Panc1 (cell line): ENCODE data around the gene KRTAP4-5. TPM values are rescaled to one million over a fixed set of nuclear protein-coding genes. Genes with fewer than 3 reads are reported as not detected.
"Not testable (repeated sequence)": the region's sequence is repeated elsewhere in the genome, so short reads cannot be mapped to it uniquely, and the experiment has no call there.

Experiments
- ATAC-seq: fragments of 200-7000 bp; cut with Tn5 transposase; 2 replicates; pipeline ENCODE4 v1.9.1; 2020; ENCODE audit warnings: mild to moderate bottlenecking, moderate library complexity
- BruUV-seq: library from RNA; stranded (reverse); fragments of 400-500 nt; replicated peaks from 2 replicates; lab custom pipeline; 2021; lab: Mats Ljungman, UMichigan
- CTCF ChIA-PET: fragments of 300-600 bp; sonication (Branson Sonifier 250); formaldehyde crosslinking; loops from one replicate; lab custom pipeline; 2022; ENCODE audit warnings: antibody characterized with exemption; lab: Charles Lee
- POLR2A ChIA-PET: fragments of 300-600 bp; sonication (Branson Sonifier 250); formaldehyde crosslinking; loops from one replicate; lab custom pipeline; 2022; ENCODE audit warnings: antibody characterized with exemption; lab: Charles Lee
- DNase-seq: peaks from one replicate; pipeline ENCODE4 v3.0.0-alpha.2; 2010; ENCODE audit warnings: low read depth, low spot score
- H3K27ac ChIP-seq: 2 replicates; pipeline ENCODE4 v1.5.1; 2011; ENCODE audit warnings: mild to moderate bottlenecking, low read length, inconsistent platforms
- H3K27me3 ChIP-seq: fragments of 200-500 bp; sonication (Bioruptor generic); 2 replicates; pipeline ENCODE4 v1.6.0; 2014; ENCODE audit warnings: low read length, inconsistent platforms; ENCODE audit not compliant: control insufficient read depth, insufficient read depth
- H3K36me3 ChIP-seq: fragments of 200-500 bp; sonication (Bioruptor generic); 2 replicates; pipeline ENCODE4 v1.5.1; 2014; ENCODE audit warnings: inconsistent platforms, mild to moderate bottlenecking, low read length, moderate library complexity; ENCODE audit not compliant: control insufficient read depth, insufficient read depth
- H3K4me1 ChIP-seq: 2 replicates; pipeline ENCODE4 v1.5.1; 2011; ENCODE audit warnings: inconsistent platforms, mild to moderate bottlenecking, low read length, moderate library complexity; ENCODE audit not compliant: control insufficient read depth, insufficient read depth
- H3K4me3 ChIP-seq, 2 experiments: 2 replicates each; pipeline ENCODE4 v1.5.1; 2011 to 2012; ENCODE audit warnings: low read depth in 2 of 2, low read length in 2 of 2, mild to moderate bottlenecking in 2 of 2, inconsistent platforms in 1 of 2, moderate library complexity in 1 of 2
- H3K9me3 ChIP-seq: fragments of 200-500 bp; sonication (Bioruptor generic); 2 replicates; pipeline ENCODE4 v1.5.1; 2014; ENCODE audit warnings: low read depth, mild to moderate bottlenecking, inconsistent platforms, low read length, moderate library complexity; ENCODE audit not compliant: control insufficient read depth, insufficient read depth
- POLR2AphosphoS5 ChIP-seq: IDR thresholded peaks from 2 replicates; pipeline ENCODE4 v1.6.1; 2012; ENCODE audit warnings: mild to moderate bottlenecking, low read depth, low read length, moderate library complexity
- SIN3A ChIP-seq: IDR thresholded peaks from 2 replicates; pipeline ENCODE4 v1.6.1; 2012; ENCODE audit warnings: low read depth, mild to moderate bottlenecking, low read length, moderate library complexity, borderline replicate concordance; ENCODE audit not compliant: insufficient read depth
- TCF7L2 ChIP-seq: IDR thresholded peaks from 2 replicates; pipeline ENCODE4 v1.6.1; 2011; ENCODE audit warnings: mild to moderate bottlenecking, low read depth, low read length, inconsistent platforms
- in situ Hi-C: cut with HindIII; loops from 2 replicates; pipeline ENCODE4 v1.10.0; 2016; ENCODE audit warnings: low sequenced_read_pairs, low pct_unique_long_range_greater_than_20kb
- intact Hi-C: fragments of 100-400 bp; cut with micrococcal nuclease; formaldehyde crosslinking; loops from one replicate; pipeline ENCODE4 v1.10.0; 2022; ENCODE audit not compliant: unreplicated experiment
- total RNA-seq: library from RNA; stranded (reverse); gene quantifications from one replicate; pipeline ENCODE4 v1.2.1, GENCODE V29; 2021; ENCODE audit not compliant: unreplicated experiment
- TF ChIP-seq, protein P1 (sequence below), 2 experiments: IDR thresholded peaks; 2 replicates each; pipeline ENCODE4 v1.6.1; 2011 to 2012; ENCODE audit warnings: low read depth in 2 of 2, control low read depth in 1 of 2, low read length in 1 of 2, mild to moderate bottlenecking in 1 of 2, moderate library complexity in 1 of 2; ENCODE audit not compliant: insufficient read depth in 1 of 2
- TF ChIP-seq, protein P2 (sequence below): fragments of 450-650 bp; IDR thresholded peaks from 2 replicates; pipeline ENCODE4 v1.5.1; 2017; ENCODE audit warnings: mild to moderate bottlenecking

KRTAP4-5 gene
- total RNA-seq, 1 experiment from 2014 or later = not detected

DNA sequence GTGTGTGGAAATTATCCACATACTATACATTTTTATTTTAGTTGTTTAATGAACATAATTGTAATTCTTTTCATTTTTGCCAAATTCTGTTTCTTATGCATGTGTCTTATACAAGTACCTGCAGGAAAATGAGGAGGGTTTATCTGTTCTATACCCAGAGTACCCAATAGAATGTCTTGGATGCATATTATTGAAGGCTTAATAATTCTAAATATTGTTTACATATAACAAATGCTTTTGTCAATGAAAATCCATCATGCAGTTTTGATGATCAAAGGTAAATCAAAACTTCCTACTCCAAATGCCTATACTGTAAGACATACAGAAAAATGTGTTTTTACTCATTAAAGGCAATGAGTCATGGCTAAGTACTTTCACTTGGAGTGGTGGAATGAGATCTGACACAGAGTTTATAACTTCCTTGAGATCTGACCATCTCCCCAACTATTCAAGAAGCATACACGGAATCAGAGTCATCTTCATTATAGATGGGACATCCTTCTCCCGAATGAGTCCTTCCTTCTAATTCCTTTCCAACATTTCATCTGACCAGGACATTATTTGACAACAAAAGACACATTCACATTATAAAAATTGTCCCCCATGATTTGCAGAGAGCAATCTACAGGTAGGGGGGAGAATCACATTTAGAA is 45.1 kb downstream of the KRTAP4-5 start:
- H3K27ac ChIP-seq, DNase-seq, H3K27me3 ChIP-seq, H3K4me1 ChIP-seq, H3K4me3 ChIP-seq, H3K9me3 ChIP-seq, in situ Hi-C loops, H3K36me3 ChIP-seq, BruUV-seq, CTCF ChIA-PET: not testable (repeated sequence)
- POLR2A ChIA-PET = interaction anchor here (0.6 kb wide), 1 partner anchor 653 kb away, joined by 3 read pairs; no protein-coding TSS in a partner anchor
- intact Hi-C loops = loop anchor here (5.0 kb wide), 1 partner anchor 378 kb away; the partner anchor contains the start of gene KRT35
- peak; percentile 85 for ATAC-seq

DNA sequence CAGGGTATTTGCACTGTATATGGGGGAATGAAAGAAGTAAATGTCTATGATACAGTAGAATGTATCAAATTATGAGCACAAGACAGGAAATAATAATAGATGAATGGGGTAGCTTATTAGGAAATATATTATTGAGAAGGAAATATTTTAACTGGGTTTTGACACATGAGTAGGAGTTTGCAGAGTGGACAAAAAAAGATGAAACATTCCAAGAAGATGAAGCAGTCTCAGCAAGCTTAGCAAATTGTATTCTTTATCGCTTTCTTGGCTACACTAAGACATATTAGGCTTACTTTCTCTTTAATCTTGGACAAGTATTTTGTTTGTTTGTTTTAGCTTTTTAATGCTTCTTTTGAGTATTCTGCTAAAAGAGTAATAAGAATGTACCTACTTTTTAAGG is 45.7 kb downstream of the KRTAP4-5 start:
- intact Hi-C loops = loop anchor here (5.0 kb wide), 1 partner anchor 378 kb away; the partner anchor contains the start of gene KRT35
- H3K27ac ChIP-seq = no peak overlapping the region
- H3K27me3 ChIP-seq = no peaks in the 10 kb centered on the region
- no peak overlapping the region for H3K4me3 ChIP-seq
- ATAC-seq = no peak
- in situ Hi-C loops = no loop called here
- no TSS peak for BruUV-seq
- no peaks in the 10 kb centered on the region for H3K36me3 ChIP-seq
- DNase-seq = no peak
- TF ChIP-seq, protein P1, sequence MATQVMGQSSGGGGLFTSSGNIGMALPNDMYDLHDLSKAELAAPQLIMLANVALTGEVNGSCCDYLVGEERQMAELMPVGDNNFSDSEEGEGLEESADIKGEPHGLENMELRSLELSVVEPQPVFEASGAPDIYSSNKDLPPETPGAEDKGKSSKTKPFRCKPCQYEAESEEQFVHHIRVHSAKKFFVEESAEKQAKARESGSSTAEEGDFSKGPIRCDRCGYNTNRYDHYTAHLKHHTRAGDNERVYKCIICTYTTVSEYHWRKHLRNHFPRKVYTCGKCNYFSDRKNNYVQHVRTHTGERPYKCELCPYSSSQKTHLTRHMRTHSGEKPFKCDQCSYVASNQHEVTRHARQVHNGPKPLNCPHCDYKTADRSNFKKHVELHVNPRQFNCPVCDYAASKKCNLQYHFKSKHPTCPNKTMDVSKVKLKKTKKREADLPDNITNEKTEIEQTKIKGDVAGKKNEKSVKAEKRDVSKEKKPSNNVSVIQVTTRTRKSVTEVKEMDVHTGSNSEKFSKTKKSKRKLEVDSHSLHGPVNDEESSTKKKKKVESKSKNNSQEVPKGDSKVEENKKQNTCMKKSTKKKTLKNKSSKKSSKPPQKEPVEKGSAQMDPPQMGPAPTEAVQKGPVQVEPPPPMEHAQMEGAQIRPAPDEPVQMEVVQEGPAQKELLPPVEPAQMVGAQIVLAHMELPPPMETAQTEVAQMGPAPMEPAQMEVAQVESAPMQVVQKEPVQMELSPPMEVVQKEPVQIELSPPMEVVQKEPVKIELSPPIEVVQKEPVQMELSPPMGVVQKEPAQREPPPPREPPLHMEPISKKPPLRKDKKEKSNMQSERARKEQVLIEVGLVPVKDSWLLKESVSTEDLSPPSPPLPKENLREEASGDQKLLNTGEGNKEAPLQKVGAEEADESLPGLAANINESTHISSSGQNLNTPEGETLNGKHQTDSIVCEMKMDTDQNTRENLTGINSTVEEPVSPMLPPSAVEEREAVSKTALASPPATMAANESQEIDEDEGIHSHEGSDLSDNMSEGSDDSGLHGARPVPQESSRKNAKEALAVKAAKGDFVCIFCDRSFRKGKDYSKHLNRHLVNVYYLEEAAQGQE (IDR thresholded peaks at IDR 0.05; ENCODE audit: insufficient read depth in 1 of 2, low read depth in 2 of 2, low read length in 1 of 2) = no peak
- TF ChIP-seq POLR2AphosphoS5 = no peak
- TF ChIP-seq, protein P2, sequence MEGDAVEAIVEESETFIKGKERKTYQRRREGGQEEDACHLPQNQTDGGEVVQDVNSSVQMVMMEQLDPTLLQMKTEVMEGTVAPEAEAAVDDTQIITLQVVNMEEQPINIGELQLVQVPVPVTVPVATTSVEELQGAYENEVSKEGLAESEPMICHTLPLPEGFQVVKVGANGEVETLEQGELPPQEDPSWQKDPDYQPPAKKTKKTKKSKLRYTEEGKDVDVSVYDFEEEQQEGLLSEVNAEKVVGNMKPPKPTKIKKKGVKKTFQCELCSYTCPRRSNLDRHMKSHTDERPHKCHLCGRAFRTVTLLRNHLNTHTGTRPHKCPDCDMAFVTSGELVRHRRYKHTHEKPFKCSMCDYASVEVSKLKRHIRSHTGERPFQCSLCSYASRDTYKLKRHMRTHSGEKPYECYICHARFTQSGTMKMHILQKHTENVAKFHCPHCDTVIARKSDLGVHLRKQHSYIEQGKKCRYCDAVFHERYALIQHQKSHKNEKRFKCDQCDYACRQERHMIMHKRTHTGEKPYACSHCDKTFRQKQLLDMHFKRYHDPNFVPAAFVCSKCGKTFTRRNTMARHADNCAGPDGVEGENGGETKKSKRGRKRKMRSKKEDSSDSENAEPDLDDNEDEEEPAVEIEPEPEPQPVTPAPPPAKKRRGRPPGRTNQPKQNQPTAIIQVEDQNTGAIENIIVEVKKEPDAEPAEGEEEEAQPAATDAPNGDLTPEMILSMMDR = no peak
- no peak for TF ChIP-seq TCF7L2
- no peak for TF ChIP-seq SIN3A
- no peaks in the 10 kb centered on the region for H3K4me1 ChIP-seq
- POLR2A ChIA-PET = interaction anchor here (0.6 kb wide), 1 partner anchor 654 kb away, joined by 3 read pairs; no protein-coding TSS in a partner anchor
- no peaks in the 10 kb centered on the region for H3K9me3 ChIP-seq
- CTCF ChIA-PET = no interaction called here
